Activated CD8-positive, alpha-beta T cell treated with anti-CD3 and anti-CD28 coated beads for 36 hours (primary cell): Measurements from ENCODE around the gene TRPC6. TPM values are rescaled to one million over a fixed set of nuclear protein-coding genes. Genes with fewer than 3 reads are reported as not detected.
"Not testable (repeated sequence)": the region's sequence is repeated elsewhere in the genome, so short reads cannot be mapped to it uniquely, and the experiment has no call there.

ENCODE experiments used
- ATAC-seq: fragments of 200-7000 bp; cut with Tn5 transposase; one replicate; pipeline ENCODE4 v1.10.0; 2021; ENCODE audit warnings: mild to moderate bottlenecking, moderate library complexity
- CTCF ChIA-PET: fragments of 350-600 bp; sonication (Branson Sonifier 250); formaldehyde crosslinking; loops from one replicate; lab custom pipeline; 2021; ENCODE audit warnings: antibody characterized with exemption; lab: Charles Lee
- POLR2A ChIA-PET: fragments of 350-600 bp; sonication (Branson Sonifier 250); formaldehyde crosslinking; loops from one replicate; lab custom pipeline; 2021; ENCODE audit warnings: antibody characterized with exemption; lab: Charles Lee
- DNase-seq: peaks from one replicate; pipeline ENCODE4 v3.0.0-alpha.2; 2020
- H3K27ac Mint-ChIP-seq: one replicate; pipeline ENCODE4 v1.8.0; 2021; ENCODE audit warnings: mild to moderate bottlenecking, mixed read lengths
- H3K27me3 Mint-ChIP-seq: one replicate; pipeline ENCODE4 v1.8.0; 2021; ENCODE audit warnings: mixed read lengths
- H3K36me3 Mint-ChIP-seq: one replicate; pipeline ENCODE4 v1.8.0; 2021; ENCODE audit warnings: low read depth, mixed read lengths
- H3K4me1 Mint-ChIP-seq: one replicate; pipeline ENCODE4 v1.8.0; 2021; ENCODE audit warnings: low read depth, mixed read lengths
- H3K4me3 Mint-ChIP-seq: one replicate; pipeline ENCODE4 v1.8.0; 2021; ENCODE audit warnings: mild to moderate bottlenecking, moderate library complexity, mixed read lengths
- H3K9me3 Mint-ChIP-seq: one replicate; pipeline ENCODE4 v1.8.0; 2021; ENCODE audit warnings: mixed read lengths
- intact Hi-C: fragments of 100-400 bp; cut with micrococcal nuclease; formaldehyde crosslinking; loops from one replicate; pipeline ENCODE4 v1.10.0; 2022
- total RNA-seq, 2 experiments: library from RNA; stranded (reverse); gene quantifications; one replicate each; pipeline ENCODE4 v1.2.3, GENCODE V29; 2021
- TF ChIP-seq, protein P1 (sequence below): fragments of 200-600 bp; IDR thresholded peaks from one replicate; pipeline ENCODE4 v1.8.0; 2022; ENCODE audit warnings: antibody characterized with exemption, mild to moderate bottlenecking

The TRPC6 gene
- total RNA-seq, 2 experiments from 2014 or later, result not detected

DNA sequence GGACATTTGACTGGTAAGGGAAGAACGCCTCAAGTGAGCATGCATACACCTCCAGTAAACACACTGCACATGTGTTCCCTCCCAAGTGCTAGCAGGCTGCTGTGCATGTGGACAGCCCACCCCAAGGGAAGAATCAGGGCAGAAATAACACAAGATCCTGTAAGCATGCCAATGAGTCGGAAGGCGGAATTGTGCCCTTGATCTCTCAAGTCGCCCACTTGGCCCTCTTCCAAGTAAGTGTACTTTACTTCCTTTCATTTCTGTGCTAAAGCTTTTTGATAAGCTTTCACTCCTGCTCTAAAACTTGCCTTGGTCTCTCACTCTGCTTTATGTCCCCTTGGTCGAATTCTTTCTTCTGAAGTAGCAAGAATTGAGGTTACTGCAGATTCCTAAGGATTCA is 139.6 kb downstream of the TRPC6 start:
- intact Hi-C loops, result no loop called here
- DNase-seq (no peak), ATAC-seq (no peak)
- Mint-ChIP-seq H3K27ac (no peak overlapping the region), H3K27me3 (no peaks in the 10 kb centered on the region), H3K4me3 (no peak overlapping the region), H3K9me3 (no peaks in the 10 kb centered on the region), H3K4me1 (no peaks in the 10 kb centered on the region), H3K36me3 (no peaks in the 10 kb centered on the region)
- CTCF ChIA-PET, result no interaction called here
- POLR2A ChIA-PET, result no interaction called here
- TF ChIP-seq, protein P1, sequence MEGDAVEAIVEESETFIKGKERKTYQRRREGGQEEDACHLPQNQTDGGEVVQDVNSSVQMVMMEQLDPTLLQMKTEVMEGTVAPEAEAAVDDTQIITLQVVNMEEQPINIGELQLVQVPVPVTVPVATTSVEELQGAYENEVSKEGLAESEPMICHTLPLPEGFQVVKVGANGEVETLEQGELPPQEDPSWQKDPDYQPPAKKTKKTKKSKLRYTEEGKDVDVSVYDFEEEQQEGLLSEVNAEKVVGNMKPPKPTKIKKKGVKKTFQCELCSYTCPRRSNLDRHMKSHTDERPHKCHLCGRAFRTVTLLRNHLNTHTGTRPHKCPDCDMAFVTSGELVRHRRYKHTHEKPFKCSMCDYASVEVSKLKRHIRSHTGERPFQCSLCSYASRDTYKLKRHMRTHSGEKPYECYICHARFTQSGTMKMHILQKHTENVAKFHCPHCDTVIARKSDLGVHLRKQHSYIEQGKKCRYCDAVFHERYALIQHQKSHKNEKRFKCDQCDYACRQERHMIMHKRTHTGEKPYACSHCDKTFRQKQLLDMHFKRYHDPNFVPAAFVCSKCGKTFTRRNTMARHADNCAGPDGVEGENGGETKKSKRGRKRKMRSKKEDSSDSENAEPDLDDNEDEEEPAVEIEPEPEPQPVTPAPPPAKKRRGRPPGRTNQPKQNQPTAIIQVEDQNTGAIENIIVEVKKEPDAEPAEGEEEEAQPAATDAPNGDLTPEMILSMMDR, result no peak

DNA sequence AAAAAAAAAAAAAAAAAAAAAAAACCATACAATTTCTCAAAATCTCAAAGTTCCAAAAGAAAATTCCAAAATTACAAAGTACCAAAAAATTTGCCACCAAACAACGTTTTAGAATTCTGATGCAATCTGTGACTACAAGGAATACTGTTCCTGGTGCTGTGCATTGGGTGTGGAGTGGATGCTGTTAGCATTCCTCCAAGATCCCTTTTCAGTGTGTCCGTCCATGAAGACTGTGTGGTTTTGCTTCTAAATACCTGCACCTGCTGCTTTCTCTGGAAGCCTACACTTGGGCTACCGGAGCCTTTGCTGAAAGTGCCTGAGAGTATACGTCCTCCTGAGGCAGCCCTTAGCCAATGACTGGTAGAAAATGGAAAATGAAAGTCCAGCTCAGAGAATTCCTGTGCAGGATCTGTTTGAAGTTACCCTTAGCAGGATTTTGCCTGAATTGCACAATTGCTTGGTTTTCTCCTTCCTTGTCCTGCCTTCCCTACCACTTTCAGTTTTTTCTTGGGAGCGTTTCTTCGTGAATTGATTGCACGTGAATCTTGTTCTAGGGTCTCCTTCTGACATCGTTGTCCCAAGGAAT is 140.8 kb downstream of the TRPC6 start:
- Mint-ChIP-seq H3K9me3 (no peaks in the 10 kb centered on the region), H3K4me1 (no peaks in the 10 kb centered on the region), H3K4me3 (no peak overlapping the region), H3K36me3 (no peaks in the 10 kb centered on the region), H3K27me3 (no peaks in the 10 kb centered on the region), H3K27ac (no peak overlapping the region)
- TF ChIP-seq, protein P1, result no peak
- ChIA-PET POLR2A (no interaction called here), CTCF (no interaction called here)
- ATAC-seq (no peak), DNase-seq (no peak)
- intact Hi-C loops, result no loop called here

DNA sequence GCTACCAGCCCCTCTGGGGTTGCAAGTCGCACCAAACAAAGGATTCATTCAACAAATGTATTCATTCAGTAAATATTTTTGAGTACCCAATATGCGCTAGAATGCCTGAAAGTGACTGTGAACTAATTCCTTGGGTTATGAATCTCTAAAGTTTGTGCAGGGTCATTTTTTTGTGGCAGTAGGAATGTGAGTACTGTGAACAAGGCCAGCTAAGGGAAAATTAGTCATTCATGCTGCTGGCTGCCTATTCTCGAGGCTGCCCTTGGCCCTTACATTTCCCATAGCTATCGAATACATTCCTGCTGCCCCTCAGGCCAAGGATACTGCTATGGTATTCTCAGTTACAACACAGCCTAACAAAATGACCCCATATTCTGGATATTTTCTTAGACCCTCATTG is 141.6 kb downstream of the TRPC6 start:
- Mint-ChIP-seq H3K27me3 (no peaks in the 10 kb centered on the region), H3K4me3 (no peak overlapping the region), H3K36me3 (no peaks in the 10 kb centered on the region), H3K9me3 (no peaks in the 10 kb centered on the region), H3K27ac (no peak overlapping the region), H3K4me1 (no peaks in the 10 kb centered on the region)
- no peak for ATAC-seq
- TF ChIP-seq, protein P1, result no peak
- DNase-seq, result no peak
- ChIA-PET CTCF (no interaction called here), POLR2A (no interaction called here)
- intact Hi-C loops, result no loop called here

DNA sequence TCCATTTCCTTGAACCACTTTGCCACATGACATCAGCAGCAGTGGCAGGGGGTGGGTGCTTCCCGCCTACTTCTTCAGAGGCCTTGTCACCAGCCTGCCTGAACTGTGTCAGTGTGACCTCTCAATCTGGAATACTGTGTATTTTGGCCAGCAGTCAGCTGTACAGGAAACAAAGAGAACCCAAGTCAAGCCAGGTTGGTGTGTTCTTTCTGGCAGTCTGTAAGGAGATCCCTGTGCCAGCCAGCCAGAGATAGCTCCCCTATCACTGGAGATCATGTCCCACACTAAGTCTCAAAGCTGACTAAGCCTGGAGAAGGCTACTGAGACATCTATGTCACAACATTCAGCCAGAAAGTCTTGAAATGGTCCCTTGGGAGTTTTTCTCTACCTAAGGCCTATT is 142.1 kb downstream of the TRPC6 start:
- ATAC-seq, result no peak
- no peaks in the 10 kb centered on the region for H3K9me3 Mint-ChIP-seq
- H3K27ac Mint-ChIP-seq, result no peak overlapping the region
- ChIA-PET POLR2A (interaction anchor here (0.6 kb wide), 1 partner anchor 141 kb away, joined by 3 read pairs; no protein-coding TSS in a partner anchor), CTCF (no interaction called here)
- H3K27me3 Mint-ChIP-seq, result no peaks in the 10 kb centered on the region
- H3K36me3 Mint-ChIP-seq, result no peaks in the 10 kb centered on the region
- H3K4me3 Mint-ChIP-seq, result no peak overlapping the region
- intact Hi-C loops, result no loop called here
- DNase-seq, result no peak
- TF ChIP-seq, protein P1, result no peak
- no peaks in the 10 kb centered on the region for H3K4me1 Mint-ChIP-seq

DNA sequence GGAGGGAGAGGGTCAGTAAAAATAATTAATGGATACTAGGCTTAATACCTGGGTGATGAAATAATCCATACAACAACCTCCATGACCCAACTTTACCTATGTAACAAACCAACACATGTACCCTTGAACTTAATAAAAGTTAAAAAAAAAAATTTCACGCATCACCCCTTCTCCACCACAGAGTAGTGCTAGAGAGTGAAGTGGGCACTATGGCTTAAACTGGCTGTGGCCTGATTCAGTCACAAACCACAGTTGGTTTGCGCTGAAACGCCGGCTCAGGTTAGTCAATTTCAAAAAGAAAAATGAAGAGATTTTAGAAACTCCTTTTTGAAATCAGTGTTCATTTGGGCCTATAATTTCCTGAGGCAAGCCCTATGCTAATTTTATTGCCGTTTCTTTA is 144.3 kb downstream of the TRPC6 start:
- Mint-ChIP-seq H3K36me3 (no peaks in the 10 kb centered on the region), H3K27me3 (no peaks in the 10 kb centered on the region), H3K4me3 (no peak overlapping the region), H3K9me3 (no peaks in the 10 kb centered on the region), H3K27ac (no peak overlapping the region), H3K4me1 (no peaks in the 10 kb centered on the region)
- intact Hi-C loops, result no loop called here
- POLR2A ChIA-PET, result no interaction called here
- ATAC-seq (no peak), DNase-seq (no peak)
- TF ChIP-seq, protein P1, result no peak
- CTCF ChIA-PET, result no interaction called here

DNA sequence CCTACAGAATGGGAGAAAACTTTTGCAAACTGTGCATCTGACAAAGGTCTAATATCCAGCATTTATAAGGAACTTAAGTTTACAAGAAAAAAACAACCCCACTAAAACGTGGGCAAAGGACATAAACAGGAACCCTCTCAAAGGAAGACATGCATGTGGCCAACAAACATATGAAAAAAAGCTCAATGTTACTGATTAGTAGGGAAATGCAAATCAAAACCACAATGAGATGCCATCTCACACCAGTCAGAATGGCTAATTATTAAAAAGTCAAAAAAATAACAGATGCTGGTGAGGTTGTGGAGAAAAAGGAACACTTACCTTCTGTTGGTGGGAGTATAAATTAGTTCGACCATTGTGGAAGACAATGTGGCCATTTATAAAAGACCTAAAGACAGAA is 145.1 kb downstream of the TRPC6 start:
- H3K36me3 Mint-ChIP-seq, H3K9me3 Mint-ChIP-seq, H3K27ac Mint-ChIP-seq, DNase-seq, H3K27me3 Mint-ChIP-seq, intact Hi-C loops, H3K4me3 Mint-ChIP-seq, ATAC-seq, H3K4me1 Mint-ChIP-seq, CTCF ChIA-PET: not testable (repeated sequence)
- POLR2A ChIA-PET, result interaction anchor here (0.6 to 0.7 kb wide), 2 partner anchors 150 to 169 kb away, joined by 3 read pairs; no protein-coding TSS in a partner anchor
